HL-60 (cell line): Measurements from ENCODE around the gene SLC35A4.

Experiments used
- DNase-seq, 2 experiments: peaks; one replicate each; pipeline ENCODE4 v3.0.0-alpha.2; 2010 to 2020; ENCODE audit warnings: low read depth in 1 of 2, low spot score in 1 of 2
- H3K27ac ChIP-seq: fragments of 250-450 bp; sonication (Bioruptor Pico); replicated peaks from 2 replicates; pipeline ENCODE4 v1.5.1; 2020; ENCODE audit warnings: mild to moderate bottlenecking, moderate library complexity
- H3K27me3 ChIP-seq: fragments of 250-450 bp; sonication (Bioruptor Pico); 2 replicates; pipeline ENCODE4 v1.5.1; 2021; ENCODE audit warnings: mild to moderate bottlenecking, moderate library complexity; ENCODE audit not compliant: insufficient read depth, poor library complexity, severe bottlenecking
- H3K4me3 ChIP-seq: replicated peaks from 2 replicates; pipeline ENCODE4 v1.5.1; 2011; ENCODE audit warnings: mild to moderate bottlenecking, control low read depth, low read length; ENCODE audit not compliant: insufficient read depth
- CTCF ChIP-seq: IDR thresholded peaks from one replicate; pipeline ENCODE4 v1.5.1; 2011; ENCODE audit warnings: low read length, control low read depth, inconsistent platforms; ENCODE audit not compliant: insufficient read depth
- GABPA ChIP-seq: IDR thresholded peaks from 2 replicates; pipeline ENCODE4 v1.6.1; 2012; ENCODE audit warnings: low read depth
- POLR2AphosphoS5 ChIP-seq: IDR thresholded peaks from 2 replicates; pipeline ENCODE4 v1.6.1; 2012; ENCODE audit warnings: low read depth
- REST ChIP-seq: IDR thresholded peaks from 2 replicates; pipeline ENCODE4 v1.6.1; 2012; ENCODE audit warnings: low read depth; ENCODE audit not compliant: insufficient replicate concordance
- SPI1 ChIP-seq: IDR thresholded peaks from 2 replicates; pipeline ENCODE4 v1.6.1; 2012; ENCODE audit warnings: low read depth, mild to moderate bottlenecking, borderline replicate concordance

The SLC35A4 gene

GRCh38 chr5:140547508-140548299 is 16.9 kb upstream of the SLC35A4 start, which contains the start of gene EIF4EBP3:
EIF4EBP3 (plus strand) TSS chr5:140547662; CDS start chr5:140547738, 76 bp downstream.
- DNase-seq: peak; percentile 91 to 92

GRCh38 chr5:140548300-140548688 is 16.3 kb upstream of the SLC35A4 start:
- Histone ChIP-seq H3K27ac (peak overlapping the region; percentile 92), H3K27me3 (no peaks in the 10 kb centered on the region), H3K4me3 (peak overlapping the region; percentile 41)
- no peak for DNase-seq
- no peak; the same call in 1 of the 2 replicates for TF ChIP-seq POLR2AphosphoS5
- TF ChIP-seq CTCF: no peak
- TF ChIP-seq SPI1: no peak
- no peak for TF ChIP-seq GABPA
- no peak for TF ChIP-seq REST

More at GRCh38 chr5:140547508-140548299, 16.9 kb upstream of the SLC35A4 start, which contains the start of gene EIF4EBP3:
- Histone ChIP-seq H3K27me3 (no peaks in the 10 kb centered on the region), H3K27ac (peak within 1 kb of the TSS; percentile 92), H3K4me3 (peak within 1 kb of the TSS; percentile 41)
- TF ChIP-seq SPI1 (peak; percentile 29; the same call in 1 of the 2 replicates), REST (peak; percentile 41), CTCF (peak; percentile 30), GABPA (no peak), POLR2AphosphoS5 (peak; percentile 89)

- no peaks in the 10 kb centered on the region for H3K27me3 ChIP-seq
- H3K4me3 ChIP-seq: no peak overlapping the region
- no peak for TF ChIP-seq REST
- TF ChIP-seq SPI1: no peak
- TF ChIP-seq POLR2AphosphoS5: no peak
- TF ChIP-seq CTCF: no peak
- TF ChIP-seq GABPA: no peak
- no peak for DNase-seq
- H3K27ac ChIP-seq: peak overlapping the region; percentile 92
Observed at GRCh38 chr5:140548791-140549190, 15.8 kb upstream of the SLC35A4 start.
